NT2/D1 (cell line): ENCODE data around the gene ITSN1.

Experiments used
- SUZ12 ChIP-seq: IDR thresholded peaks from 2 replicates; pipeline ENCODE4 v1.6.1; 2011; ENCODE audit not compliant: insufficient read length, insufficient read depth; ENCODE audit errors: extremely low read depth
- ZNF274 ChIP-seq: IDR thresholded peaks from 2 replicates; pipeline ENCODE4 v1.6.1; 2011; ENCODE audit warnings: mild to moderate bottlenecking, low read depth, low read length

GRCh38 chr21:33663241-33663640 lies 20.9 kb downstream of the ITSN1 start:
- TF ChIP-seq ZNF274, result no peak
- no peak for TF ChIP-seq SUZ12
